ENCODE data around the gene FBXW11.

Gene FBXW11

GRCh38 chr5:171839112-171839511 is 167.3 kb downstream of the FBXW11 start:
- no peak for DNase-seq

- DNase-seq = no peak
These were observed 168.4 kb downstream of the FBXW11 start for GRCh38 chr5:171838066-171838465.

GRCh38 chr5:171837522-171837921 is 168.9 kb downstream of the FBXW11 start:
- no peak for DNase-seq

GRCh38 chr5:171835066-171835465 is 171.4 kb downstream of the FBXW11 start:
- no peak for DNase-seq

GRCh38 chr5:171834461-171834860 is 172.0 kb downstream of the FBXW11 start:
- no peak for DNase-seq

- DNase-seq = no peak
These were observed 173.7 kb downstream of the FBXW11 start for GRCh38 chr5:171832775-171833174.

- DNase-seq = no peak
These were observed 175.8 kb downstream of the FBXW11 start for GRCh38 chr5:171830686-171831085.

GRCh38 chr5:171827162-171827561 is 179.3 kb downstream of the FBXW11 start:
- no peak for DNase-seq

- no peak for DNase-seq
These were observed 180.3 kb downstream of the FBXW11 start for GRCh38 chr5:171826132-171826531.

GRCh38 chr5:171825051-171825450 is 181.4 kb downstream of the FBXW11 start:
- no peak for DNase-seq

- DNase-seq = no peak
These were observed 183.2 kb downstream of the FBXW11 start for GRCh38 chr5:171823269-171823668.

- no peak for DNase-seq
These were observed 185.2 kb downstream of the FBXW11 start for GRCh38 chr5:171821286-171821685.

GRCh38 chr5:171820561-171820960 is 185.9 kb downstream of the FBXW11 start:
- no peak for DNase-seq

GRCh38 chr5:171816666-171817065 is 189.8 kb downstream of the FBXW11 start:
- DNase-seq = no peak

GRCh38 chr5:171813813-171814490 is 192.5 kb downstream of the FBXW11 start:
- DNase-seq = no peak

- no peak for DNase-seq
These were observed 193.2 kb downstream of the FBXW11 start for GRCh38 chr5:171813270-171813669.
